GM10248 (cell line): ENCODE measurements around the gene TPRX2.
"Not testable (repeated sequence)": the region's sequence is repeated elsewhere in the genome, so short reads cannot be mapped to it uniquely, and the experiment has no call there.

ENCODE experiments used
- CTCF ChIA-PET: fragments of 300-600 bp; sonication (Branson Sonifier 250); formaldehyde crosslinking; extraction: SDS; loops from one replicate; lab custom pipeline; 2021; ENCODE audit warnings: antibody characterized with exemption; lab: Yijun Ruan, JAX
- POLR2A ChIA-PET: fragments of 350-650 bp; sonication (Branson Sonifier 250); formaldehyde crosslinking; extraction: SDS; loops from one replicate; lab custom pipeline; 2020; ENCODE audit warnings: antibody characterized with exemption; lab: Yijun Ruan, JAX
- DNase-seq: peaks from one replicate; pipeline ENCODE4 v3.0.0; 2012; ENCODE audit errors: extremely low spot score
- CTCF ChIP-seq: IDR thresholded peaks from 2 replicates; pipeline ENCODE4 v1.5.1; 2012; ENCODE audit warnings: mild to moderate bottlenecking, low read depth; ENCODE audit errors: extremely low read depth, missing control alignments, control extremely low read depth

Gene TPRX2

GRCh38 chr19:47842941-47843340, 16.1 kb upstream of the TPRX2 start:
- DNase-seq, result no peak
- ChIA-PET POLR2A (no interaction called here), CTCF (interaction anchor here (1.3 kb wide), 1 partner anchor 21 kb away, joined by 3 read pairs; no protein-coding TSS in a partner anchor)
- TF ChIP-seq CTCF, result no peak

- ChIA-PET CTCF (interaction anchor here (1.0 to 2.0 kb wide), 5 partner anchors 15 to 29 kb away, joined by 3 to 6 read pairs (median 4); no protein-coding TSS in a partner anchor), POLR2A (no interaction called here)
- DNase-seq, result no peak
- TF ChIP-seq CTCF, result no peak
These were observed 10.6 kb upstream of the TPRX2 start for GRCh38 chr19:47848425-47848822.

DNA sequence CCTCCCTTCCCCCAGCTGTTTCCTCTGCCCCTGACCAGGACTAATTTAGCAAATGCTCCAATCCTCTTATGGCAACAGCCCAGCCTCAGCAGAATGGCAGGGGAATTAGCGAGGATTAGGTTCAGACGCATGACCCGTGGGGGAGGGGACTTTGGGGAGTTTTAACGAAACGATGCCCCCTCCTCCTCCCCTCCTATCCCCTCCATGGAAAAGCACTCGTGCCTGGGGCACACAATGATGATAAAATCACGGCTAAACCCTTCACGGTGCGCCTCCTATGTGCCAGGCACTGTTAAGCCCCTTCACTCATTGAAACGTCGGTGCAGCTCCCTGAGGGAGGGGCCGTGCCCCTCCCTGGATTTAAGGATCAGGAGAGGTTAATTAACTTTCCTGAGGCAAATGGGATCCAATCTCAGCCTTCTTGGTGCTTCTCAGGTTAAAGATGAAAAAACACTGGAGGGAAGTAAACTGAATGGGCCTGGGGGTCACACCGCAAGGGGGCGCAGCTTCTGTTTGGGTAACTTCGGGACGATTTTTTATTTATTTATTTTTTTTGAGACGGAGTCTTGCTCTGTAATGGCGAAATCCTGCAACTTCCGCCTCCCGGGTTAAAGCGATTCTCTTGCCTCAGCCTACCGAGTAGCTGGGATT, 10.1 kb upstream of the TPRX2 start:
- ChIA-PET POLR2A (no interaction called here), CTCF (interaction anchor here (0.7 to 2.0 kb wide), 5 partner anchors 14 to 28 kb away, joined by 3 to 6 read pairs (median 4); no protein-coding TSS in a partner anchor)
- TF ChIP-seq CTCF, result no peak
- DNase-seq, result no peak

DNA sequence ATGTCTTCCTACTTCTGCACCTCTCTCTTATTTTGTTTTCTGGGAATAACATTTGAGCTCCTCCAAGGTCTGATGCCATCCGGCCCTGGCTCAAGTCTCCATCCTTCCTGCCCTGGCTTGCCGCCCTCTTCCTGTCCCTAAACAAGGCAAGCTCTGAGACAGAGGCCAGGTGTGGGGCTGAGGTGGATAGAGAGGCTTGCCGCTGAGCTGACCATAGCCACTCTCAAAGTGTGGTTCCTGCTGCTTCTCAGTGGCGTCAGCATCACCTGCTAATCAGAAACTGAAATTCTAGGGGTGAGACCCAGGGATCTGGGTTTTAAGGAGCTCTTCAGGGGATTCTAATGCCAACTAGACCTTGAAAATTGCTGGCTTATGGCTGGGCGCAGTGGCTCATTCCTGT, 6.0 kb upstream of the TPRX2 start:
- no peak for TF ChIP-seq CTCF
- POLR2A ChIA-PET, result no interaction called here
- CTCF ChIA-PET, result interaction anchor here (1.1 kb wide), 1 partner anchor 11 kb away, joined by 3 read pairs; no protein-coding TSS in a partner anchor
- DNase-seq, result no peak

DNA sequence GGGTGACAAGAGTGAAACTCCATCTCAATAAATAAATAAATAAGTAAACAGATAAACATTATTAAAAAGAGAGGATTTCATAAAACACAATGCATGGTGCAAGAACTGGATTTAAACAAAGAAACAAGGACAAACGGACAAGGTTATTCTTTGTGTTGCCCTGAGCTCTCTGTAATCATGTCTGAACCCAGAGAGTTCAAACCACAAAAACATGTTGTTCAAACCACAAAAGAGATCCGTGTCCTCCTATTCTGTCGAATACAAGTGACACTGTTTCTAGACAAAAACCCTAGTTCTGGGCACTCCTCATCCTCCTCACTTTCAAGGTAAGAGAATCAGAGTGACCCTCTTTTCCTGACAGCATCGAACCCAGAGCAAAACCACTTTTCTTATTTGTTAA, 4.6 kb upstream of the TPRX2 start:
- ChIA-PET POLR2A (no interaction called here), CTCF (interaction anchor here (1.3 kb wide), 1 partner anchor 9 kb away, joined by 10 read pairs; no protein-coding TSS in a partner anchor)
- DNase-seq, result no peak
- no peak for TF ChIP-seq CTCF

GRCh38 chr19:47858231-47858630, 804 bp upstream of the TPRX2 start:
- DNase-seq, POLR2A ChIA-PET, CTCF ChIA-PET: not testable (repeated sequence)

DNA sequence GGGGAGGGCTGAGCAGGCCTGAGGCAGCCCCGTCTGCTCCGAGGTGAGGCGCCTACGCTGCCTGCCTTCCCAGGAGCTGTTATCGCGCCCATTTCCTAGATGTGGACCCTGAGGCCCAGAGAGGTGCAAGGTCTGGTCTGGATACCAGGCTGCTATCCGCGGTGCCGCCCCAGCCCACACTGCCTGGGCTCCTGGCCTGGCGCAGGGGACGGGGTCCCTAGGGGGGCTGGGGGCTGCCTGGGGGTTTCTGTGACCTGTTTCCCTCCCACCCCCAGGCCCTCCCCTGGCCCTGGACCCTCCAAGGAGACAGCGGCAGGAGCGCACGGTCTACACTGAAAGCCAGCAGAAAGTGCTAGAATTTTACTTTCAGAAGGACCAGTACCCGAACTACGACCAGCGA, 803 bp downstream of the TPRX2 start:
- POLR2A ChIA-PET, CTCF ChIA-PET, DNase-seq: not testable (repeated sequence)
